DMS 273 (cell line): ENCODE data around the gene OR5K4.

Source experiments
- DNase-seq: peaks from one replicate; lab custom pipeline; 2025; ENCODE audit not compliant: unreplicated experiment; lab: John Stamatoyannopoulos, UW

OR5K4 gene

GRCh38 chr3:98353554-98353953, at the start of gene OR5K4:
Gene OR5K4 (plus strand): TSS chr3:98353854. CDS start chr3:98353854, 0 bp downstream.
- DNase-seq, result no peak

GRCh38 chr3:98322101-98322500, 31.6 kb upstream of the OR5K4 start:
- DNase-seq, result no peak

GRCh38 chr3:98322686-98323085, 31.0 kb upstream of the OR5K4 start:
- no peak for DNase-seq

GRCh38 chr3:98323425-98323824, 30.2 kb upstream of the OR5K4 start:
- no peak for DNase-seq

- peak; percentile 4 for DNase-seq
Measured at GRCh38 chr3:98325055-98325454, 28.6 kb upstream of the OR5K4 start.

- DNase-seq, result no peak
Measured at GRCh38 chr3:98326105-98326893, 27.4 kb upstream of the OR5K4 start.

GRCh38 chr3:98326945-98327344, 26.7 kb upstream of the OR5K4 start:
- DNase-seq, result no peak

- no peak for DNase-seq
Measured at GRCh38 chr3:98328933-98329332, 24.7 kb upstream of the OR5K4 start.

- DNase-seq, result peak; percentile 68
Measured at GRCh38 chr3:98329392-98330124, 24.1 kb upstream of the OR5K4 start.

- no peak for DNase-seq
Measured at GRCh38 chr3:98331329-98331728, 22.3 kb upstream of the OR5K4 start.

GRCh38 chr3:98333989-98334606, 19.6 kb upstream of the OR5K4 start:
- no peak for DNase-seq

GRCh38 chr3:98339031-98339430, 14.6 kb upstream of the OR5K4 start:
- DNase-seq, result no peak

- DNase-seq, result no peak
Measured at GRCh38 chr3:98341758-98342157, 11.9 kb upstream of the OR5K4 start.

GRCh38 chr3:98343647-98344507, 9.8 kb upstream of the OR5K4 start:
- peak; percentile 85 for DNase-seq

GRCh38 chr3:98350082-98350481, 3.6 kb upstream of the OR5K4 start:
- DNase-seq, result no peak

- no peak for DNase-seq
Measured at GRCh38 chr3:98359250-98359649, 5.6 kb downstream of the OR5K4 start.

- DNase-seq, result peak; percentile 14
Measured at GRCh38 chr3:98359993-98360675, 6.5 kb downstream of the OR5K4 start.

GRCh38 chr3:98360681-98361080, 7.0 kb downstream of the OR5K4 start:
- DNase-seq, result no peak

GRCh38 chr3:98361289-98361688, 7.6 kb downstream of the OR5K4 start:
- no peak for DNase-seq

- DNase-seq, result no peak
Measured at GRCh38 chr3:98367464-98368246, 14.0 kb downstream of the OR5K4 start.
